ENCODE results near the gene SUSD3. TPM values are rescaled to one million over a fixed set of nuclear protein-coding genes. Genes with fewer than 3 reads are reported as not detected.
A peak's percentile ranks its signal among the peaks of the same experiment; 100 is the strongest.

SUSD3 gene
- total and polyA plus RNA-seq, 11 donors: 0.29 to 5.2 (median 0.53) TPM; not detected in 3

- intact Hi-C loops (cut with DNase I): no loop called here
- peaks cover 0 to 4% (median 0%) of the 10 kb centered on the region in 12 donors for H3K9me3 ChIP-seq
- H3K4me1 ChIP-seq: peaks cover 0 to 12% (median 2%) of the 10 kb centered on the region in 12 donors
- peak overlapping the region in 1 of 12 donors; percentile 47 for H3K27ac ChIP-seq
- no peak overlapping the region for H3K4me3 ChIP-seq
- DNase-seq: peak in 3 of 5 donors; percentile 38 to 71 (median 44)
- WGBS, 4 donors: 24 to 41% (median 32%) methylated on average over 5 of the region's 5 CpGs
- no peaks in the 10 kb centered on the region for H3K27me3 ChIP-seq
- H3K36me3 ChIP-seq: no peaks in the 10 kb centered on the region
- TF ChIP-seq CTCF (IDR thresholded peaks at IDR 0.05) (no peak), POLR2A (IDR thresholded peaks at IDR 0.05) (no peak)
- peak; percentile 63 to 84 (median 73) for ATAC-seq
Measured at GRCh38 chr9:93072383-93072795, 13.9 kb downstream of the SUSD3 start.

GRCh38 chr9:93076101-93076791 is 17.7 kb downstream of the SUSD3 start:
- Histone ChIP-seq H3K36me3 (no peaks in the 10 kb centered on the region), H3K27me3 (no peaks in the 10 kb centered on the region), H3K4me3 (no peak overlapping the region), H3K27ac (no peak overlapping the region), H3K4me1 (peaks cover 0 to 12% (median 2%) of the 10 kb centered on the region in 12 donors), H3K9me3 (no peaks in the 10 kb centered on the region)
- TF ChIP-seq CTCF (IDR thresholded peaks at IDR 0.05) (no peak), POLR2A (IDR thresholded peaks at IDR 0.05) (no peak)
- no peak for ATAC-seq
- intact Hi-C loops (cut with DNase I): no loop called here
- no peak for DNase-seq
- 90 to 95% (median 92%) methylated on average over 11 to 12 of the region's 12 CpGs for WGBS, 4 donors

- no peaks in the 10 kb centered on the region for H3K36me3 ChIP-seq
- no peaks in the 10 kb centered on the region for H3K9me3 ChIP-seq
- H3K4me1 ChIP-seq: peaks cover 0 to 12% (median 2%) of the 10 kb centered on the region in 12 donors
- no peak for ATAC-seq
- no peaks in the 10 kb centered on the region for H3K27me3 ChIP-seq
- DNase-seq: peak in 2 of 5 donors; percentile 3 to 40
- no peak overlapping the region for H3K27ac ChIP-seq
- H3K4me3 ChIP-seq: no peak overlapping the region
- TF ChIP-seq CTCF (IDR thresholded peaks at IDR 0.05) (no peak), POLR2A (IDR thresholded peaks at IDR 0.05) (no peak)
- WGBS, 4 donors: 94 to 100% (median 99%) methylated on average over 2 of the region's 2 CpGs
- intact Hi-C loops (cut with DNase I): no loop called here
Measured at GRCh38 chr9:93076792-93077128, 18.3 kb downstream of the SUSD3 start.

DNA sequence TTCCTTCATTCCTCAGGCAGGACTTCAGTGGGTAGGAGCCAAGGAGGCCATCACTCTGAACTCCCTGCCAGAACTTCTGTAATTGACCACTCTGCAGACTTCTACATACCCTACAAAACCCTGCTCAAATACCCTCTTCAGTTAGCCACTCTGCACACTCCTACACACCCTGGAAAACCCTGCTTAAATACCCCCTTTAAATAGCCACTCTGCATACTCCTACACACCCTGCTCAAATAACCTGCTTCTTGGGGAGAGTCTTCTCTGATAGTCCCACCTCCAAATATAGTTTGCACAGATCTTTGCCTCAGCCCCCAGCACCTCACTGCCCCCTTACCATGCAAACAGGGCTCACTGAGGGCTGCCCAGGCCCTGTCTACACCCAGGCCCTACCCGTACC is 18.9 kb downstream of the SUSD3 start:
- TF ChIP-seq POLR2A (IDR thresholded peaks at IDR 0.05) (no peak), CTCF (IDR thresholded peaks at IDR 0.05) (no peak)

More for the DNA sequence above, 18.9 kb downstream of the SUSD3 start:
- H3K27me3 ChIP-seq: no peaks in the 10 kb centered on the region
- WGBS, 4 donors: 95 to 100% (median 99%) methylated on average over 1 of the region's 1 CpG
- intact Hi-C loops (cut with DNase I): no loop called here
- no peaks in the 10 kb centered on the region for H3K9me3 ChIP-seq
- no peak for ATAC-seq
- DNase-seq: no peak
- H3K4me3 ChIP-seq: no peak overlapping the region
- H3K4me1 ChIP-seq: peaks cover 0 to 6% (median under 1%) of the 10 kb centered on the region in 12 donors
- H3K36me3 ChIP-seq: no peaks in the 10 kb centered on the region
- no peak overlapping the region for H3K27ac ChIP-seq
